GM18870 (cell line): ENCODE data around the gene SYT2.
"Not testable (repeated sequence)": the region's sequence is repeated elsewhere in the genome, so short reads cannot be mapped to it uniquely, and the experiment has no call there.

ENCODE experiments used
- ATAC-seq: cut with Tn5 transposase; IDR thresholded peaks from one replicate; pipeline ENCODE4 v1.9.1; 2021; ENCODE audit warnings: moderate library complexity; ENCODE audit not compliant: unreplicated experiment

The SYT2 gene

DNA sequence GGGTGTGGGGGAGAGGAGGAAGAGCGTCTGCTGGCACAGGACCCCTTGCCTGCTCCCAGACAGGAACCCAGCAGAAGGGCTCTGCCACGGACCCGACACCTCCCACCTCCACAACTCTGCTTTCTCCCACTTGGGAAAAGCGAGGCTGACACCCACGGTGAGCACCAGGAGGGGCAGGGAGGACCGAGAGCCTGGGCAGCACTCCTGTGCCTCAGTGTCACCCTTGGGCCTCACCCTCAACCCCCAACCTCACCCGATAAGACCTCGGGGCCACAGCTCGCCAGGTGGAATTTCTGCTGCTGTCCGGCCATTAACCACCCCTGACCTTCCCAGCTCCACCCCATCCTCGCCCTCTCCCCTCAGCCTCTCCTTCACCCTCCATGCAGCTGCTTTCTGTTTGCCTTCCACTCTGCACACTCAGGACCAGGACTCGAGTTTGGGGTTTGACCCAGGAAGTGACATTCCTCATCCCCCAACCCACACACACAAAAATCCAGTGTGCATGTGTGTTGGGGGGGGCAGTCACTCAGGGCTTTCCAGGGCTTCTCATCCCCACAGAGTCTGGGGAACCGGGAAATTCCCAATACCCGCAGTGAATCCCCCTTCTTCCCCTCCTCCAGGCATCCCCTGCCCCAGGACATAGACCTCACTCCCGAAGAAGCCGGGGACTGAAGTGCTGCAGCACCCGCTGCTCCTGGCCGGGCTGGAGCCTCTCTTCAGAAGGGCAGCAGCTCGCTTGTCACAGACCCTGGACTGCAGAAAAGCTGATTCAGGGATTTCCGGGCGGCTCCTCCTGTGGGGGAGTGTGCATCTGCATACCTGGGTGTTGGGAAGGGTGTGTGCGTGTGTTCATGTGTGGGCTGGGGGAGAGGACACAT, 65.8 kb downstream of the SYT2 start:
- no peak for ATAC-seq

DNA sequence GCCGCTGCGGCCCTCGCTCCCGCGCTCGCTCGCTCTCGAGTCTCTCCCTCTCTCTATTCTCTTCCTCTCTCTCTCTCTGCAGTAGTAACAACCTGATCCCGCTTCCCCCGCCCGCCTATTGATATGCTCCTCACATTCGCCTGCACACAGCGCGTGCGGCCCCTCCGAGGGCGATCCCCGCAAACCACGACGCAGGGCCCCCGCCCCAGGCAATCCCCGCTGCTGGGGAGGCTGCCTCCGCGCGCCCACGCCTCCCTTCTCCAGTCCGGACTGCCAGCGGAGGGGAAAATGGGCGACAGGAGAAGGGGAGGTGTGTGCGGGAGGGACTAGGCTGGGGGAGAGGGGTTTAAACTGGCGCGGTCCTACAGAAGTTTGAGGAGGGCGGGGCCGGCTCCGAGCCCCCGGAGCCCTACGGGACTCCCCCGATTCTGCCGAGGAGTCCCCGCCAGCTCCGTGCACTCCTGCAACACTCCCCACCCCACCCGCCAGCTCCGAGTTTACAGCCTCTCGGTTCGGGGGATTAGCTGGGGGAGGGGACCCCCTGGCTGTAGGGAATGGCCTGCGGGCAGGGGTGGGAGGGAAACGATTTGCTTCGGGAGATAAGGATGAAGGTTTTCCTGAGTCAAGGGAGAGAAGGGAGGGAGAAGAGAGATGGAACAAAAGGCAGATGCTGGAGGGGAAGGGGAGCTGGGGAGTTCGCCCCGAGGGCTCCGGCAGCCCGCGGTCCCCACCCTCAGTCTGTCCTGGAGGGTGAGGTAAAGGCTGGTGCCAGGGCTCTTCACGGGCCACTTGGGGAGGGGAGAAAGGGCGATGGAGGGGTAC, 66.6 kb downstream of the SYT2 start:
- no peak for ATAC-seq

DNA sequence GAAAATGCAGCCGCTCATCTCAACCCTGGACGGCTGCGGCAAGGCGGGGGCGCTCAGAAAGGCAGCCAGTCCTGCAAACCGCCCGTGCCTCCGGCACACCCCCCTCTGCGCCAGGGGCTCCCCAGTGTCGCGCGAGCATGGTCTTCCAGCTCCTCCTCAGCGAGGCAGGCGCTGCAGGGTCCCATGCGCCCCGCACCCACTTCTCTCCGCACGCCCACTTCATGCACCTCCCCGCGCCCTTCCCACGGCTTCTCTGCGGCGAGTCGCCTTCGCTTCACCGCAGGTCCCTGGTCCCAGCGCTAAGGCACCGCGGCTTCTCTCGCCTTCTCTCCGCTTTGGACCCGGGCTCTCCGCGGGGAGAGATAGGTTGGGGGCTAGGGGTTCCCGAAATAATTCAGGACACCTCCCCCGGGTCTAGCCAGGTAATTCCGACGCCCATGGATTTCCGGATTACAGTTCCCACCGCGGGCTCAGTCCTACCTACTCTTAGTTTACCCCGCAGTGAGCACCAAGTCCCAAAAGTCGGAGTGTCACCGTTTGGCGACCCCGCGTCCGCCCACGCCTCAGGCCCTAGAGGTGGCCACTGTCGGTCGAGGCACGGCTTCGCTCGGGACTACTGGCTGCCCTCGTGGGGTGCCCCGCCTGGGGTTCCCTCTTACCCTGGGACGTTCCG, 67.5 kb downstream of the SYT2 start:
- no peak for ATAC-seq

DNA sequence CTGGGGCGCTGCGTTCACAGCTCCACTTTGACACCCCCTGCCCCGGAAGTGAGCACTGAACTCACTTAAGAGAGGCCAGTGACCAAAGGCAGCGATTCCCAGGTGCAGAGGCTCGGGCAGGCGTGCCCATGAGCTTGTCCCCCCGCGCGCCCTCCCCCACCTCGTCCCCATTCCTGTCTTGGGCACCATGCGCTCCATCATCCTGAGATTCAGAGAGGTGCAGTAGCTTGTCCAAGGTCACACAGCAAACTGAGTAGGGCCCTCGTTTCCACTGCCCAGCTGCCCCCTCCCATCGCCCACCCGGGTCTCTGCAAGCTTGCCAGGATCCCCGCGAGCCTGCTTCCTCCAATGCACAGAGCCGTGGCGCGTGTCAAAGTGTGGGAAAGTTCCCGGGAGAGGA, 68.0 kb downstream of the SYT2 start:
- no peak for ATAC-seq

DNA sequence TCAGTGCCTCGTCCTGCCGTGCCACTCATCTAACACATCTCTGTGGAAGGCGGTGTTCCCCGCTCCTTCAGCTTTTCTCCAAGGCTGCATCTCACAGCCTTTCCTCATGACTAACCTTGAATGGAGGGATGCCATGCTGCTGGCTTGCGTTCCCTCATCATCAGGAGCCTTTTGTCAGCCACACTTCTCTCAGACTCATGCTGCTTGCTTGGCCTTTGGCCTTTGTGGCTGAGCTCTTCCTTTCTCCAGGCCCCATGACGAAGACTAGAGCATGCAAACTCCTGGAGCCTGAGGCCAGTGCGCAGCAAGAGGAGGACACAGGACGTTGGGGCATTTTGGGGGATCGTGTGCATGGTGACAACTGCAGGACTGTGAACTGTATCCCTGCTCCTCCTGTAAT, 70.8 kb downstream of the SYT2 start:
- no peak for ATAC-seq

DNA sequence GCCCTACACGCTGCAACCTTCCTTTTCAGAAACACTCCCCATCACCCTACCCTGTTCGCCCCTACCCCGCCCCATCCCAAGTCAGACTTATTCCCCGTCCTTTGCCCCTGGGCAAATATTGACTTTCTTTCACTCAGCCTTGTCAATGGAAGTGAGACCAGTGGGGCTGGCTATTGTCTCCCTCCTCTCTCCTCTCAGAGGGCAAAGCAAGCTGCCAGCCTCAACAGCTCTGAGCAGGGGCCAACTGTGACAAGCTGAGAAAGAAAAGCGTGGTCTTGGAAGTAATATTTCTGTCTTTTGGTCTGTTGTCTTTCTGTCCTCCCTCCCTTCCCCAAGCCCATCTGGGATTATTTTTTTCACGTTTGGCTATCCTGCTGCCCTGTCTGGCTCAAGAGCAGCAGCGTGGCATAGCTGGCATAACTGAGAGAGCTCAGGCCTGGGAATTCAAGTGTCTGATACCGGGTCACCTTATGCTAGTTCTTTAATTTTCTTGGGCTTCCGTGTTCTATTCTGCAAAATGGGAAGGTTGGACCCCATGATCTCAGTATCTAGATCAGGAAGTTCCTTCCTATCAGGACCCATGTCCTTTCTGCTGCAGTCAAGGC, 71.5 kb downstream of the SYT2 start:
- not testable (repeated sequence) for ATAC-seq

DNA sequence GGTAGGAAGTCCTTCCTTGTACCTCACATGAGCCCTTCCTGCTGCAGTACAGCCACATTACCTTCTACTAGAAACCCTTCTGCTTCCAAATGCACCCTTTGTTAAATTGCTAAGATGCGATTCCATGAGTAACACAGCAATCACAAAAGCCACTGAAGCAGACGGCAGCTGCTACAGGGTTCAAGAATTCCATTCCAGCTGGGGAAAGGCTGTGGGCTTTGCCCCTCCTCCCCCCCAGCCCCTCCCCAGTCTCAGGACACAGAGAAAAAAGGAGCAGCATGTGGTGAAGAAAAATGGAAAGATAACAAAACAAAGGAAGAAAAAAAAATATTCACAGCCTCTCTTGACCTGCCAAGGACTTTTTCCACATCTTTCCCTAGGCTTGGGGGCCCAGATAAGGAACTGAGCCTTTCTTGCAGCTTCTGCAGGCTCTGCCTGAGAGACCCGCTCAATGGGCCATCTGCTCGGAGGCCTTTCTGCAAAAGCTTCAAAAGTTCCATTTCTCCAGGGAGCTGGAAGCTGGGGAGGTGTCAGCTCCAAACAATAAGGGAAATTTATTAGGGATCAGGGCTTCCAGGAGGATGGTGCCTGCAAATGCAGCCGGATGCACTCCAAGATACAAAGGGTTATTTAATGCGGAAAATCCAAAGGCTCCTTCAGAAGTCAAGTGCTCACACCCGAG, 72.1 kb downstream of the SYT2 start:
- ATAC-seq, result no peak

DNA sequence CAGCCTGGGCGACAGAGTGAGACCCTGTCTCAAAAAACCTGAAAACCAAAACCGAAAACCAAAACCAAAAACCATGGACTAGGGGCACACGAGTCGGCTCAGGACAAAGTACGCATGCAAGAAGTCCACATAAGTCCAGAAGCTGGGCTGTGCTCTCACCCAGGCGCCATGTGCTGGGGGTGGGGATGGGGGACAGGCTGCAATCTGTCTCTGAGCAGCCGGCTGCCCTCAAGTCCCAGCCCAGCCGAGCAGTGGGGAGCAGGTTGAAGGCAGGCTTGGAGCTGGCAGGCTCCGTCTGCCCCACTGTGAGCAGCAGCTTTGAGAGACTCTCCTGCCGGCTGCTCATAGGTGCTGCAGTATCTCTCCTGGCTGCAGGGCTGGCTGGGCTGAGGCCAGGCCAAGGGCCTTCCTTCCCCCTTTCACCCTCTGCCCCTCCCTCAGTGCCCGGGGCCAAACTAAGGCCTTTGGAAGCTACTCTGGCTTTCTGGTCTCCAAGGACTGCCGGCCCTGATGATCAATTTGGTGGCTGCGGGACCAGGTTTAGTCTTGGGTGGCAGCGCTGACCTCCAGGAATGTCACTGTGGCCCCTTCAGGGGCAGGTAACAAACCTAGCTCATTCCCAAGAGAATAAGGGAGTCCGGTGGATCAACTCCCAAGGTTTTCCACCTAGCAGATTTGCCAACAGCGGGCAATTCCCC, 72.8 kb downstream of the SYT2 start:
- ATAC-seq, result not testable (repeated sequence)

DNA sequence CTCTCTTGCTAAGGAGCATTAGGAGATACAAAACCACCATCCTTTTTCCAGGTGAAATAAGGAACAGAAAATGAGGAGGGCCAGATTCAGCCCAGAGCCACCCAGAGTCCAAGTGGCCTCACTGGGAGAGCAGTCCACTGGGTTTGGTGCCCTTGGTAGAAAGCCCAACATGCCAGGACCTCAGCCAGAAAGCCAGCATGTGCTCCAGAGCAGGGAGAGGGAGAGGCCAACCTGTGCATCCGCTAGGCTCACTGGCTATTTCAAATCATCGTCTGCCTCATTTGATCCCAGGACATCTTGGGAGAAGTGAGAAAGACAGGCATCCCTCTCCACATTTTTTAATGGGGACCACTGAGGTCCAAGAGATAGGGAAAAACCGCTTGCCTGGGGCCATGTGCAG, 74.1 kb downstream of the SYT2 start:
- ATAC-seq, result not testable (repeated sequence)

DNA sequence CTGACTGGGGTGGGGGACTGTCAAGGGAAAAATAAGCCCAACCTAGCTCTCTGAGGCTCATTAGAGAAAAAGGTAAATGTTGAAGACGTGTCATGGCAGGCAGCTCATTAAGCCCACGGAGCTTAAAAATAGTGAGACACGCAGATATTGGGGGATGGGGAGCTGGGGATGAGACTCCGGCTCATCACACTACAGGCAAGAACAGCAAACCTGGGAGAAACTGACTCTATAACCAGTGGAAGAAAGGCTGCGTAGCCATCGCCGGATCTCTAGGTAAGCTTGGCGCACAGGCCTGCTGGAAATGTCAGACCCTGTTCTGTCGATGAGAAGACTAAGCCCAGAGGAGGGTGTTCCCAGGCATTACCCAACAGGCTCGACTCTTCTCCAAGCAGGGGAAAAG, 78.0 kb downstream of the SYT2 start:
- no peak for ATAC-seq

DNA sequence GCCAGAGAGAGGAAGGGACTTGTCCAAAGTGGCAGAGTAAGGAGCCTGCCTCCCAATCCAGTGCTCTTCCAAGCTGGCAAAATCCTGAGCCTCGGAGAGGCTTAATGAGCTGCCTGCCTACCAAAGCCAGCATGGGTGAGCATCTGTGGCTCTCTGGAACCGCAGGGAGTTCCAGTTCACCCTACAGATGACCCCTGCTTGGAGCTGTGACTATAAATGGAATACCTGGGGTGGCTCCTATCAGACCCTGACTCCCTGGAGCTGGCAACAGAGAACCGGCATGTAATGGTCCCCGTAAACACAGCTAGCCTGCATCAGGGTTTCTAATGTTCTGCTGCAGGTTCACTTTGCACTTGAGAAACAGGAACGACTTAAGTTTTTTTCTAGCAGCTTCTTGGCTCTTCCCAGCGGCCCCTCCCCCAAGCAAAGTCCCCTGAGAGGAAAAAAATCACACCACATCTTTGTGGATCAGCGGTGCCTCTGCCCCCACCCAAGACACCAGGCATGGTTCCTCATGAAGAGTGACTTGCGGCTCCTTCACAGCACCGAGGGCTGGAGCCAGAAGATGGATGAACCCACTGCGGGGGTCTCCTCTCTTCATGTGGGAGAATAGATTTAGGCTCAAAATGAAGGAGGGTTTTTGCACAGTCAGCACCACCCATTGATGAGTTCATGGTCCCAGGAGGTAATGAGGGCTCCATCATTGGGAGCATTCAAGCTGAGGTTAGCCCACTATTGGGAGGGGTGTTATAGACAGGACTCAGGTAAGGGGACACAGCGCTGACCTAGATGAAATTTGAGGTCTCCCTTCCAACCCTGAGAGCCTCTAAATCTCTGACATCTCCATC, 79.0 kb downstream of the SYT2 start:
- no peak for ATAC-seq

DNA sequence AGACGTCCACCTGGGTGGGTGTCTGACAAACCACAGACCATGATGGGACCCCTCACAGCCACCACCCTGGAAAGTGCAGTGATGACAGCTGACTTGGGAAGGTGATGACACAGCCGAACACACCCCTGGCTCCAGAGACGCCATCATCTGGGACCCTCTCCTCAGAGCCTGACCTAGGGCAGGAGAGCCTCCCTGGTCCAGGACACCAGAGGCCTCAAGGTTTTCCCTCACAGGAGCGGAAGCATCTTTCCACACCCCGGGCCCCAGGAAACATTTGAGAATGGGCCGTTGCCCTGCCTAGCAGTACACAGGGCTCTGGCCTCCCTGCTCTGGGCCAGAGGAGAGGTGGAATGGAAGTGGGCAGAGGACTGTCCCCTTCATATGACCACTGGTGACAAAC, 79.7 kb downstream of the SYT2 start:
- ATAC-seq, result no peak

DNA sequence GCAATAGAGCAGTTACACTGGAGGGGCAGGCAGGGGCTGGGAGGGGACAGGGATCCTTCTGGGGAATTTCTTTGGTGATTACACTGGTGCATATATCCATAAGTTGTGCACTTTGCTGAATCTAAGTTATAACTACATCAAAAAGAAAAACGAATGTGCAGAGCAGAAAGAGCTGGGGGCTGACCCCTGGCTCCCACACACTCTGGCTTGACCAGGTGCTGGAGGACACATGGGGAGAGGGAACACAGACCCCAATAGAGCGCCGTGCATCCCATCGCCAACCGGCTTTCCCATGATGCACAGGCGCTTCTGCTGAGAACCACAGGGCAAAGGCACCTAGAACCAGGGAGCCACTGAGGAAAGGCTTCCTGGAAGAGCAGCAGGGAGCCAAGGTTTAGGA, 80.2 kb downstream of the SYT2 start:
- ATAC-seq, result not testable (repeated sequence)

DNA sequence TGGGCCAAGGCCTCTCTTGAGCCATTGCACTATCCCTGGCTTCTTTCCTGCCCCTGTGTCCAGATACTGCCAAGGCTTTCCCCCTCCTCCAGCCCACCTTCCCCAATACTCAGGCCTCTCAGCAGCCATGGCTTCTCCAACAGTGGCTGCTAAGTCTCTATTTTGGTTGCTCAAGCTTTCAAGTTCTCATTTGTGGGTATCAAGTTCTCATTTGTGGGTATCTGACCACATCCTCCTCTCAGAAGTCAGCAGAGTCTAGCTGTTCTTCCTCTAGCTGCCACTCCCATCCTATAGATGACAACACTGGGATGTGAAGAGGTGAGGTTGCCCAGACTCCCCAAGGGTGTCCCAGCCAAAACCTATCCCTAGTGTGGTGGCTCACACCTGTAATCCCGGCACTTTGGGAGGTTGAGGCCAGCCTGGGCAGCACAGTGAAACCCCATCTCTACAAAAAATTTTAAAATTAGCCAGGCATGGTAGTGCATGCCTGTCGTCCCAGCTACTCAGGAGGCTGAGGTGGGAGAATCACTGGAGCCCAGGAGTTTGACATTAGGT, 80.9 kb downstream of the SYT2 start:
- peak; percentile 82 for ATAC-seq

DNA sequence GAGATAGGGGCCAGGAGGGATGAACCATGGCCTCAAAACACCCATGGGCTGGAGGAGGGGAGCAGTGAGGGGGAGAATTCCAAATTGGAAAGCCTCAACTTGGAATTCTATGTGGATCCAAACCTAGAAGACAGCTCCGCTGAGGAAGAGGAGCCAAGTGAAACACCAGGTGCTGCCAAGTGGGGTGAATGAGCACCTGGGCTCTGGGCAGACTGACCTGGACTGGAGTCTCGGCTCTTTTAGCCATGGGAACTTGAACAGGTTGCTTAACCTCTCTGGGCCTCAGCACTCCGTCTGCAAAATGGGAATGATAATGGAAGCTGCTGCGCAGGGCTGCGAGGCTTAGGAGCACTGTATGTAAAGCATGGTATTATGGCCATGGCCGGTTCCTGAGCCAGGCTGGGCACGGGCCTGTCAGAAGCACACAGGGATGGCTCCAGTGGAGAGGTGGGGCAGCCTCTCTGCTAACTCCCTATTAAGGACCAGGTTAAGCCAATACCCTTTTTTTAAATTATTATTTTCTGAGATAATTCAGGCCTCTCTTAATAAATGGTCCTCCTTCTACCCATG, 81.5 kb downstream of the SYT2 start:
- ATAC-seq, result no peak

DNA sequence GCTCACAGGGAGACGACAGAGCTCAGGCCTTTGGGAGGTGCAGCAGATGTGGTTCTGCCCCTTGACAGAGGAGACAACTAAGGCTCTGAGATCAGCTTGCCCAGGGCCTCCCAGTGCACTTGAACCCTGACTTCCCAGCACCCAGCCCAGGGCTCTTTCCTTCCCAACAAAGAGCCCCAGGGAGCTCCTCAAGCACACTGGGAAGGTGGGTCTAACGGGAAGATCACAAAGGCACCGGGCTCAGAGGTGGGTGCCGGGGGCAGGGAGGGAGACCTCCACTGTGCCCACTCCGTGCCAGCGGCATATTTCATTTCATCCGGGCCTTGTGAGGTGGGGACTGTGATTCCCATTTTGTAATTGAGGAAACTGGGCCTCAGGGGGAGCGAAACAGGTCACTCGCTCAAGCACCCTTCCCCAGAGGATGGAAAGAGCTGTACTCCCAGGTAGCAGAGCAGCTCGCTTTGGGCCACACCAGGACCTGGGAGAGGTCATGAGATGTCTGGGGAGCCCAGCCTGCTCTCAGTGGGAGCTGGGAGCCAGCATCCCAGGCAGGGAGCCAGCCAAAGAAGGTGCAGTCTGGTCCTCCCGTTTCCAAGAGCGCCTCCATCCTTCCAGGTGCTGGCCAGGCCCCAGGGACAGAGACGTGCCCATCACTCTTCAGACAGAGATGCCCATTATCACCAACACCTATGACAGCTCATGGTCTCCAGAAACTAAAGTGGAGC, 82.3 kb downstream of the SYT2 start:
- ATAC-seq, result no peak

DNA sequence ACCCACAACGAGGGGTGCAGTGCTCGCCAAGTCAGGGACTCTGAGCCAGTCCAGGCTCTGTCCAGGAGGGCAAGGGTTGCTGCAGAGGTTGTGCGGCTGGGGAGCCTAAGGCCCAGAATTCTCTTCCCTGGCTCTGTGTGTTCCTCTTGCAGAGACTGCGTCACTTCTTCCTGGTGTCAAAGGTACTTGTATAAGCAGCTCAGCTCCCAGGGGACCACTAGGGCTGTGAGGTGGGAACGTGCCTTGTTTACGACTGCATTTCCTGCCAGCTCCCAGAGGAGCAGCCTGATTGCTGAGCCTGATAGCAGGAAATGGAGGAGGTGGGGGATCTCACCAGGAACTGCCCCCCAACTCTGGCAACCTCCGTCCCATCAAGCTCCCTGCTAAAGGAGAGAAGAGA, 83.2 kb downstream of the SYT2 start:
- not testable (repeated sequence) for ATAC-seq
